ENCODE data around the gene BEST2.

- TF ChIP-seq CTCF (IDR thresholded peaks at IDR 0.05; ENCODE audit: poor library complexity, severe bottlenecking): peak; percentile 95
- no peak for TF ChIP-seq EP300 (conservative IDR thresholded peaks at IDR 0.05; ENCODE audit: poor library complexity, severe bottlenecking)
- no peak for TF ChIP-seq EZH2 (IDR thresholded peaks at IDR 0.05; ENCODE audit: borderline replicate concordance, insufficient read depth, low read length, poor library complexity, severe bottlenecking)
- TF ChIP-seq TAF1 (IDR thresholded peaks at IDR 0.05; ENCODE audit: low read depth): no peak
- TF ChIP-seq RAD21 (conservative IDR thresholded peaks at IDR 0.05): peak; percentile 83
- TF ChIP-seq POLR2AphosphoS5 (IDR thresholded peaks at IDR 0.05): no peak
- TF ChIP-seq REST (IDR thresholded peaks at IDR 0.05; ENCODE audit: borderline replicate concordance): no peak
Measured at GRCh38 chr19:12777217-12778016, 25.8 kb downstream of the BEST2 start.

All from neural cell (in vitro differentiated cells).